EL (cell line): ENCODE data around the gene PPARG.

ENCODE experiments used
- DNase-seq: peaks from one replicate; pipeline ENCODE4 v3.0.0-alpha.2; 2016

Gene PPARG

DNA sequence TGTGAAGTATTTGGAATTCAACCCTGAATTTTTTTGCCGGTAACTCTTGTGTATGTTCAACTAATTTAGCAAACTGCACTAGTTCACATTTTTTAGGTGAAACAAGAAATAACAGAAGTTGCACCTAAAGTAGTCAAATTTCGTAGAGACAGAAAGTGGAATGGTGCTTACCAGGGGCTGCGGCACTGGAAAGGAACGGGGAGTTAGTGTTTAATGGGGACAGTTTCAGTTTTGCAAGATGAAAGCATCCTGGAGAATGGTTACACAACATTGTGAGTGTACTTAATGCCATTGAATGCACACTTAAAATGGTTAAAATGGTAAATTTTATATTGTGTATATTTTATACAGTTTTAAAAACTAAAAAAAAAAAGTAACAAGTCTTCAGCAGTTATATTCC, 27.4 kb downstream of the PPARG start:
- DNase-seq: no peak

DNA sequence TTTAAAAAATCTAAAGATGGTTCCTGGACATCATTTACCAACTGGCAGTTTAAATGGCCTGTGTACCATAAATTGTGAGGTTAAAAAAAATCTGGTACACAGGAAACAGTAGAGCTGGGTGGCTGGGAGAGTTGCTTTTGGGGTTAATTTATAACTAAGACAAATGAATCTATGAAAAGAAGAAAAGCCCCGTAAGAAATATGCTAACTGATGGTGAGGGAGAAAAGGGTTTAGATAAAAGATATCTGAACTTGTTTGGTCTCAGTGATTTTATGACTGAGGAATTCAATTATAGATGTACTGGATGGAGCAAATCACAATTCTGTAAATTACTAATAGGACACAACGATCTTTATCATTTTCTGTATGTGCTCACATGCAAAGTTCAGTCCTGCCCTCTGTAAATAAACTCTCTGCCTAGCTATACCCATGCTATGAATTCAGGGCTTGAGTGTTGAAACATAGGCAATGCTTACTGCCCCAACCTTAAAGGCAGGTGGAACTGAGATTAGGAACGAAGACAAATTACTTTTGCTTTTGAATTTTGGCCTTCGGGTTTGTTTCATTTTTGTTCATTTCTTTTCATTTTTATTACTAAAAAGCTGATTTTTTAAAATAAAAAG, 28.0 kb downstream of the PPARG start:
- no peak for DNase-seq

DNA sequence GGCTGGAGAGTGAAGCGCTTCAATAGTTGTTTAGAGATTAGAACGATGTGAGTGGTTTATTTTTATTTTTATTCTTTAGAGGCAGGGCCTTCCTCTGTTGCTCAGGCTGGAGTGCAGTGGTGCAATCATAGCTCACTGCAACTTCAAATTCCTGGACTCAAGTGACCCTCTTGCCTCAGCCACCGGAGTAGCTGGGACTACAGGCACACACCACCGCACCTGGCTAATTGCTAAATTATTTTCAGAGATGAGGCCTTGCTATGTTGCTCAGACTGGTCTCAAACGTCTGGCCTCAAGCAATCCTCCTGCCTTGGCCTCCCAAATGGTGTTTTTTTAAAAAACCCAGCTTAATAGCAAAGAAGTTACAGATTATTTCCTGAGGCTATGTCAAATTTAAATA, 29.0 kb downstream of the PPARG start:
- no peak for DNase-seq

DNA sequence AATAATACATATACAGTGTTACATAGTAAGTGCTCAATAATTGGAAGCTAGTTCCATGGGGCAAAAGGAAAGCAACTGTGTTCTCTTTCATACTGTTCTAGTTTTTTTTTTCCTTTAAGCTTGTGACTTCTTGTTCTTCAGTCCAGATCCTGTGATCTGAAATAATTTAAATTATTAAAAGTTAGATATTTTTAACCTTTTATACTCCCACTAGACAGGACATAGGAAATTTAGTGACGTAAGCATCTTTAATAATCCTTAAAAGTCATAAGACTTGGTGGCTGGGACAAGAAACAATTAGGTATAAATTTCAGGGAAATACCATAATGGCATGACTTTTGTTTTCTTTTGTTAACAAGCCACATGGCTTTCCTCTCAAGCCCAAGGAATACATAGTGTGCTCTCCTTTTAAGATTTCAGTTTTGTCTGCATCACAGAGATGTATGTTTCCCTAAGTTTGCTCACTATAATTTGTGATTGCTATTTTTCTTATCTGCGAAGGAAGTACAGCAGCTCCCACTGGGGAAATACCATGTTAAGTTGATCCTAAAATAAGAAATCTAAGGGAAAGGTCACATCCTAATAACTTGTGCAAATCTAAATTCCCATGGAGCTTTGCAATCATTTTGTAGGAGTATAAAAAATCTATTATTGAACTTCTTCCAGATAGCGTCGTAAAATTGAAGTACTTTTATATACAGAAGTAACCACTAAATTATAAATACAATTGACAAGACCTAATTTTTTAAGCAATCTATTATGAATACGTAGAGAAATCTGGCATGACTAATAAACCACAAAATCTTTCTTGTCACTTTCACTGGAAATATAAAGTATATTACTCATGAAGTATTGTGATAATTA, 30.1 kb downstream of the PPARG start:
- DNase-seq: no peak

DNA sequence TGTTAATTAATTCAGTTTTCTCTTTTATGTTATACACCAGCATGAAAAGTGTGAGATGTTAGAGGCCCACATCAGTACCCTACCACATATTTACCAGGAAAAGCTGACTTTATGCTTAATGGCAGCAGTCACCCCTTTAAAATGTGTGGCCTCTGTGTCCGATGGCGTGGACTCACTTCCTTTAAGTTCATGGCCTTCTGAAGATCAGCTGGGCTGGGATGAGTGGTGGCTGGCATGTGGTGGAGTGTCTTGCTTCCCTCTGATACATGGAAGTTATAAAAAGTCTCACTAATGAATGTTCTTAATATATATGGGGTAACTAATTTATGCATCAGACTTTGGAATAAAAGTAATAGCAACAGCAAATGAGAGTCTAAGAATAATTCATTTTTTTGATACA, 32.1 kb downstream of the PPARG start:
- DNase-seq: no peak

DNA sequence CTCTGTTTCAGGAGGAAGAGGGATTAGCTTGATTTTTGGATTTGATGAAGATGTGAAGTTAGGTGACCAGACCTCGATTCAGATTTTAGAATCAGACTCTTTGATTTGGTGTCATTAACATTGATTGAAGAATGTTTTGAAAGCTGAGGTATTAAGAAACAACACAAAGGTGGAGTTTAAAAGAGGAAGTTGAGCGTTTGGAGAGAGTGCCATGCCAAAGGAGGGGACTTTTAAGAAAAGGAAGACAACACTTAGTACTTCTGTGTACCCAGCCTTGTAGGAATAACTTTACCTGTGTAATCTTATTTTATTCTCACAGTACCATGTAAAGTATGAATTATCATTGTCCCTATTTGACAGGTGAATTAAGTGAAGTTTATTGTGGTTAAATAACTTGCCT, 34.4 kb downstream of the PPARG start:
- no peak for DNase-seq

DNA sequence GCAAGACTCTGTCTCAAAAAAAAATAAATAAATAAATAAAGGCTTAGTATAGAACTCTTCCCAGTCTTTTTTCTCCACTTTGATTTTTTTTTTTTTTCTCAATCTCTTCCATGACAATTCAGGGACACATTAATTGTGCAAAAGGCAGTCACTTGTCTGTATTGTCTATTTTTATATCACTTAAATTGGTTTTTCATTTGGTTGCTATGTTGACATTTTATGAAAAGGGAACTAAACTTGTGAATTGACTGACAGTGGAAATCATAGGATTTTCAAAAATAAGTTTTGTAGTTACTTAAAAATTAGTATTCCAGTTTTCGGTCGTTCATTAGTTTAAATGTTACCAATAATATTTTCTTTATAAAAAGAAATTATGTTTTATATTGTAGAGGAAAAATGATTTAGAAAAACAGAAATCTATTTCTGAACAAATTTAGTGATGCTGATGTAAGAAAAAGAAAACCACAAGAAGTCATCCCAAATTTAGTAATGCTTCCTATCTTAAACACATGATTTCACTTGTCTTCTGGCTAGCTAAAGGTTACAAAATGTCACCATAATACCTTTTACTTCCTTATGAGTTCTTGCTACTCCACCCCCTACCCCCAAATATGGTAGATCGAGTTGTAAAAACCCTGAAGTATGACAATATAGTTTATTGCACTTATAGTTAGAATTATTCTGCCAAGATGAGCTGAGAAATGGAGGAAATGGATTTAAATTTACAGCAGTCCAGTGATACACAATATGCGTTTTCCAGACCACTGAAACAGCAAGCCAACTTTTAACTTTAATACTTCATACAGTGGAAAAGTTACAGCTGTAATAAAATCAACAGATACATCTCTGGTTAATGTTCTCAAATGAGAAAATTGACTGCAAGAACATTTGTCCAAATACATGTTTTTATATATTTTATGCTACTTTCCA, 37.0 kb downstream of the PPARG start:
- DNase-seq: no peak

DNA sequence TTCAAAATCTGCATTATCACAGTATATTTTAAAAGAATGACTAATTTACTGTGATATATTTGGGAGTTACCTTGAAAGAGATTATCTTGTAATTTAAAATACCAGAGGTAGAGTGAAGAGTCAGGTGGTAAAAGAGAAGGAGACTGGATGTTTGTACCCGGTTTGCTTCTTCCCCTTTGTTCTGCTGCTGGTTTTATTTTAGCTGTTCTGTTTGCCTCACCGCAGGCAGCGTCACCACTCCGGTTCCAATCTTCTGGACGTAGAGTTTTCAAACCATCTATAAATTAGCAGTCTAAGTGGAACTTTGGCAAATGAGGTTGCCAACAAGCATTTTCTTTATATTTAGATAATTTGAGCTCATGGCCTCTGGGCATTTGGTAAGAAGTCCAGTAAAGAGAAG, 38.2 kb downstream of the PPARG start:
- no peak for DNase-seq

DNA sequence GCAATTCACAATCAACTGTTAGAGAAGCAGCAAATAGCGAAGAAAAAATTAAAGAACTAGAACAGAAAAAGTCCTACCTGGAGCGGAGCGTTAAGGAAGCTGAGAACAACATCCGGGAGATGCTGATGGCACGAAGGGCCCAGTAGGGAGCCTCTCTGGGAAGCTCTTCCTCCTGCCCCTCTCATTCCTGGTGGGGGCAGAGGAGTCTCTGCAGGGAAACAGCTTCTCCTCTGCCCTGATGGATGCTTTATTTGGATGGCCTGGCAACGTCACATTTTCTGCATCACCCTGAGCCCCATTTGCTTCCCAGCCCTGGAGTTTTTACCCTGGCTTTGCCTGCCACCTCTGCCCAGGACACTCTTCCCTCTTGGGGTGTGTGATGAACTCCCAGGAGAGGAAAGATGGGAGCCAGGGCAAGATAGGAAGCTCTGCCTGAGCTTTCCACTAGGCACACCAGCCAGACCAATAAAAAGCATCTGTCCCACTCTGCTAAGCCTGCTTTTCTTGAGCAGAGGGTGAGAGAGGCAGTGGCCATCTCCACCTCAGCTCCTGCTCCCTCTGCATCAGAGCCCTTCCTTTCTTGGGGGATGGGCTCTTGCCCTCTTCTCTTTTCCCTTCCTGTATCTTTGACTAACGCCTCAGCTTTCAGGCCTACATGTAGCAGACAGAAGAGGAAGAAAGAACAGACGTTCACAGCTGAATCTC, 39.4 kb downstream of the PPARG start:
- no peak for DNase-seq

DNA sequence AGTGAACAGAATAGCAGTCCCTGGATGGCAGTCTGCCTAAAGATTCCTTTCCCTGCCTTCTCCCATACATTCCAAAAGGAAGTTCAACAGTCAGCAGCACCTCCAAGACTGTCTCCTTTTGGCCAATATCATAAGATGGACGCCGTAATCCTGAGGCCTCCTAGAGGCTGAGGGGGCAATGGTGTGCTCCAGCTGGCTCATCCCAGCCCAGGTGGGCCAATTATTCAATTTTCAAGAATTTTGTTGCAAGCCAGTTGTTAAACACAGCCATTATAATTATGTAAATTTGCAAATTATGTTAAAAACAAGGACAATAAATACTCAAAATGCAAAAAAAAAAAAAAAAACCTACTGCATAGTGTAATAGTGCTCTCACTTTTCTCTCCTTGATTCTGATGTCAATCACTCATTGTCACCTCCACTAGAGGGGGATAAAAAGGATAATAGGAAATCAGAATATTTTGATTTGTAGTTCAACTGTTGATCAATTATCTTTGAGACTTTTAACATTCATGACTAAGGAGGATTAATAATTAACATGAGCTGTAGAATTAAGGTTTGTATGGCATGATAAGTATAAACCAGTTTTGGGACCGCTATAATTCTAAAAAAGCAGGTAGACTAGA, 40.1 kb downstream of the PPARG start:
- DNase-seq: no peak

DNA sequence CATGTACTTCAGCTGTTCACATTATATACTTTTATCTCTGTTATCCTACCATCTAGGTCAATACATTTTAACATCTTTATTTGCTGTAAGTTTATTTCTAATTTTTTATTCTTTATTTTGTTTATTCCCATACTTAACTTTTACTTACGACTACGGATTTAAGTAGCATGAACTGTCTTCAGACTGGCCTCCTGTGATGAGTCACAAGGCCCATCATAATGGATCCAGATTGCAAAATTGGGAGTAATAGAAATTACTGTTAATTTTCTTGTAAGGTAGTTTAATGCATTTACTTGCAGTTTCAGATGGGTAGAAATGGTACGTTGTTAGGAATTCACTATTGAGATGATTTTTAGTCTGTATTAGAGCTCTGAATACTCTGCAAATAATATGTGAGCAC, 45.9 kb downstream of the PPARG start:
- DNase-seq: no peak

DNA sequence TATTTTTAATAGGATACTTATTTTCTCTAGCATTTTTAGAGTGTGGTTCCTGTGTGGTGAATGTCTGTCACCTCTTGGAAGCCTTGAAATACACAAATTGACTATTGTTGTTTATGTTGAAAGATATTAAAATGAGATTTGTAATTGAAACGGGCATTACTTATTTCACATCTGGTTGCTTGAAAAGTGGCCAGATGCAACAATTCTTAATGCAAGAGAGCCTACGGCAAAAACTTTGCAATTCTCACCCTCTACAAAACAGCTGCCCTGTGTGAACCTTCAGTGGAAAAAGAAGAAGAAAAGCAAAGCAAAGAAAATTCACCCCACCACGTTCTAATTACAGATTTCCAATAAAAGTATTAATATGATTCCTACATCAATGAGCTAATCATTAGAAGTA, 46.6 kb downstream of the PPARG start:
- DNase-seq: no peak

DNA sequence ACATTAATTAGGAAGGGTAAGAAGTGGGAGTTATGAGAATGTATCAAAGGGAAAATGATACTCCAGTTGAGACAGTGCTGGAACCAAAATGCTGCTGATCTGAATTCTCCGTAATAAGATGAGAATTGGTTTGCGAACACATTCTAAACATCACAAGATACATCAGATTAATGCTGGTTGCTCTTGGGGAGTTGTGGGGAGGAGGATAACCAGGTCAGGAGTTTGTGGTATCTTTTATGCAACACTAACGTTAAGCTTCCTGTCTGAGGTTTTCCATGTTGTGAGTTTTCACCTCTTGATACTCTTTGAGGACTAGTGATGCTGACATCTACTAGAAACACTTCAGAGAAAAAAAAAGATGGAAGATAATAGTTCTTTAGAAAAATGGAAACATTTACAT, 47.2 kb downstream of the PPARG start:
- DNase-seq: no peak

DNA sequence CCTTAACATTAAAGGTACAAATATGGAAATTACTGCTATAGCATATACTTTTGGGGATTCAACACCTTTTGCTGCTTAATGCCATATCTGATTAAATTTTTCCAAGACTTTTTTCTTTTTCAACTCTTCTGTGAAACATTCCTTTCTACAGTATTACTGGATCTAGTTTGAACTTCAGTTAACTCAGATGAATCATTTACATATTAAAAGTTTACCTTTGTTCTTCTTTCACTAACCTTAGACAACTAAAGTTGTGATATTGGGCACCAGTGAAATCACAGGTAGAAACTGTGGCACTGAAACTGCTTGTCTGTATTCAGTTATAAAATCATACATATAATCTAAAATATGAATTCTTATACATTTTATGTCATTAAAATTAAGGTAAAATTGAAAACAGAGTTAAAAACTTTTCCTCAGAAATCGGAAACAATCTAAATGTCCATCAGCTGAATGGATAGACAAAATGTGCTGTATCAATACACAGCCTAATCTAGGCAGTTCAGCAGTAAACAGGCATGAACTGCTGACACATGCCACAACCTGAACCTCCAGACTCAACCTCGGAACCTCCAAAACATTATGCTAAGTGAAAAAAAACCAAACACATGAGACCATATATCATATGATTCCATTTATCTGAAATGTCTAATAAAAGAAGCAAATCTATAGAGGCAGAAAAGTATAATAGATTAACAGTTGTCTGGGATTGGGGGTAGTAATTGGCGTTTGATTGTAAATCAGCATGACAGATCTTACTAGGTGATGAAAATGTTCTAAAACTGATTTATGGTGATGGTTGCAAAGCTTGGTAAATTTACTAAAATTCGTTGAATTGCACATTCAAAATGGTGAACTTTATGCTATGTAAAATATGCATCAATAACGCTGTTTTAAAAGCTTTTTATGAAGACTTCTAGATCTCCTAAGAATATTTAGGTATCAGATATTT, 50.0 kb downstream of the PPARG start:
- DNase-seq: no peak

DNA sequence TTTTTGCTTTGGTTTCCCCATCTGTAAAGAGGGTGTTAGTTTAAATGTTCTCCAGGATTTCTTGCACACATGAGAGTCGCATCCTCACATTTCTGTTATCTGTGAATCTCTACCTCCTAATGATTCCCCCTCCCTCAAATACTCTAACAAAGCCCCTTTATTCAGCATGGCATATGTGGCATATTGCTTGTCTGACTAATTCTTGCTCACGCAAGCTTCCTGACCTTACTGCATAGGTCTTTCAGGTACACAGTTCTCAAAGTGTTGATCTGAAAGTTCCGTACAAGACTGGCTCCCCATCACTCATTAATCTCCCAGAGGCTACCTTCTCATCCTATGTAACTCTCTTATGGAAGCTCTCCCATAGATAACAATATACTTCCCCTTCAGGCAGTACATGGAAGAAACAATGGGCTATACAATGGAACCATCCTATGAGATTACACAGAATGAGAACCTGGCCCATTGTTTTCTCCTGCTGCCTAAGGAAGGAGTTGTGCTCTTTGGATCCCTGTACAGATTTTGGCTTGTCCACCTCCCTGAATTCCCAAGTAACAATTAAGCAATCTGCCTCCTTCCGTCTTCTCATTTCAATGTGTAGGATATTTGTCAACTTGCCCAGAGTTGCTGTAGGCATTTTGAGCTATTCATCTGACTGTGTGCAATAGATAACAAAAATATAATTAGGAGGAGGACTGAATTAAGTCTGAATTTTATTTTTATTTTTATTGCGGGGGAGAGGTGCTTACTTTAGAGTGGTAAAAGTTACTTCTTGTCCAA, 51.0 kb downstream of the PPARG start:
- no peak for DNase-seq

DNA sequence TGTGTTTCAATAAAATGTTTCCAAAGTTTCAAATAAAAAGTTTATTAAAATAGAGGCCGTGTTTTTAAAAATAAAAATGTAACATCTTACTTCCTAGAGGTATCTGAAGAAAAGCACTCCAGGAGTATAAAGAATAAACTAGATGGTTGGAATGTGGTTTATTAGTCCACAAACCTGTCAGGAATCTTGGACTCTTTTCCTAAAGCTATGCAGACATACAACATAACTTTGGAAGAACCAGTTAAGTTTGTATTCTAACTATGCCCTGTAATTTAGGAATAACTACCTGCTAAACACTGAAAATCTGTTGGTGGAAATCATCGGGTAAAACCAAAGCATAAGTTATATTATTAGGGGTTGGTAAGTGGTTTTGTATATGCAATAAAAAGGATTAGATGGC, 51.6 kb downstream of the PPARG start:
- DNase-seq: no peak

DNA sequence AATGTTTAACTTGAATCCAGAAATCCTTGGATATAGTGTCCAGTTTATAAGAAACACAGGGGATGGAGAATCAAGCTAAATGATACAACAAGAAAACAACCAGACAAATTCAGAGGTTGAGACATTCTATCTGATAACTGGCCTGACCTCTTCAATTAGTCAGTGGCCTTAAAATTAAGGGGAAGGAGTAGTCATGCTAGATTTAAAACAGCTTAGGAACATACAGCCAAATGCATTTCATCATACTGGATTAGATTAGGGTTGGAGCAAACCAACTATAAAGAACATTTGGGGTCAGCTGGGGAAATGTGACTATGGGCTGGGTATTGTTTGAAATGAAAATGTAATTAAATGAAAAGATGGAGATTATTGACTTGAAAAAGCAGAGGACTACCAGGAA, 53.3 kb downstream of the PPARG start:
- no peak for DNase-seq

DNA sequence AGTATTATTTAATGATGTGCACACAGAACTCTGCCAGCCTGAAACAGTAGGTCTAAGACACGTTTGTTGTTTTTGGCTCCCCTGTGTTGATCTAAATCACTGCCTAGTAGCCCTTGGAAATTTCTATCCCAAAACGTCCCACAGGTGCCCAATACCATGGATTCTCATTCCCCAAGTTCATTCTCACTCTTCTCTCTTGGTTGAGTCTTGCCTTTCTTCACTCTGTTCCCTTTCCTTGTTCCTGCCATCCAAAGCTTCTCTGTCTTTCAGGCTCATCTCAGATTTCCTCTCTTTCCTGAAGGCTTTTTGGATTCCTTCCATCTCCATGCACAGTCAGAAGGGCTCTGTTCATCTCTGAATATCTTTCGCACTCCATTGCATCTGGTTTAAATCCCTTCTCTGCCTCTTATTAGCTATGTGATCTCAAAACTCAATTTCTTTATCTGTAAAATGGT, 54.2 kb downstream of the PPARG start:
- DNase-seq: no peak

DNA sequence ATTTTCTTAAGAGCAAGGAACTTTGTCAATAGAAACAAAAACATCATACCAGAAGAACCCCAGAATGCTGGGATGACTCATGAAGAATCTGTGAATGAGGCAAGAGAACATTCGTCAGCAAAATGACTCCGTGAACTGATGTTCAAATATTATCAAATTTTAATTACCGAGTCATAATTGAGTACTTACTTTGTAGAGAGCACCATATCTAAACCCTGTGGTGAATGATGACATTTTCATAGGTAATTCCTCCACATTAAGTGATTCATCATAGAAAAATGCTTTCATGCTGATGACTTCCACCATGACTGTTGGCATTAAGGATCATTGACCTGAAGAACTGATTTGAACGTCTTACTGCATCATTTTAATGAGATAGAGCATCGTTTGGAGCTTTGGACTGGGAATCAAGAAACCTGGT, 56.3 kb downstream of the PPARG start:
- peak; percentile 59 for DNase-seq
